COLO668 (cell line): ENCODE data around the gene GADL1.

Experiments
- DNase-seq: peaks from one replicate; lab custom pipeline; 2025; ENCODE audit not compliant: unreplicated experiment; lab: John Stamatoyannopoulos, UW

Gene GADL1

GRCh38 chr3:30886888-30887287, 7.6 kb downstream of the GADL1 start:
- DNase-seq: no peak

- no peak for DNase-seq
Observed at GRCh38 chr3:30878862-30879261, 15.6 kb downstream of the GADL1 start.

GRCh38 chr3:30875505-30875904, 19.0 kb downstream of the GADL1 start:
- no peak for DNase-seq

GRCh38 chr3:30873671-30874070, 20.8 kb downstream of the GADL1 start:
- DNase-seq: no peak

- DNase-seq: no peak
Observed at GRCh38 chr3:30872879-30873278, 21.6 kb downstream of the GADL1 start.

GRCh38 chr3:30871720-30872119, 22.7 kb downstream of the GADL1 start:
- no peak for DNase-seq

- DNase-seq: no peak
Observed at GRCh38 chr3:30864836-30865235, 29.6 kb downstream of the GADL1 start.

GRCh38 chr3:30864132-30864531, 30.3 kb downstream of the GADL1 start:
- DNase-seq: no peak

GRCh38 chr3:30862004-30862403, 32.5 kb downstream of the GADL1 start:
- no peak for DNase-seq

GRCh38 chr3:30858894-30859389, 35.5 kb downstream of the GADL1 start:
- no peak for DNase-seq

GRCh38 chr3:30855400-30856292, 38.8 kb downstream of the GADL1 start:
- no peak for DNase-seq

- DNase-seq: no peak
Observed at GRCh38 chr3:30852833-30853232, 41.6 kb downstream of the GADL1 start.

GRCh38 chr3:30848087-30848779, 46.2 kb downstream of the GADL1 start:
- no peak for DNase-seq

- no peak for DNase-seq
Observed at GRCh38 chr3:30847592-30847991, 46.9 kb downstream of the GADL1 start.

- no peak for DNase-seq
Observed at GRCh38 chr3:30845606-30846005, 48.9 kb downstream of the GADL1 start.

GRCh38 chr3:30843877-30844276, 50.6 kb downstream of the GADL1 start:
- no peak for DNase-seq

GRCh38 chr3:30836141-30836540, 58.3 kb downstream of the GADL1 start:
- DNase-seq: no peak

- DNase-seq: no peak
Observed at GRCh38 chr3:30835667-30836066, 58.8 kb downstream of the GADL1 start.

- no peak for DNase-seq
Observed at GRCh38 chr3:30832961-30833575, 61.4 kb downstream of the GADL1 start.

GRCh38 chr3:30827080-30827479, 67.4 kb downstream of the GADL1 start:
- no peak for DNase-seq

GRCh38 chr3:30826531-30826942, 67.9 kb downstream of the GADL1 start:
- DNase-seq: no peak
